ENCODE results near the gene SLC12A5.

The SLC12A5 gene

GRCh38 chr20:46056970-46057855, 28.2 kb downstream of the SLC12A5 start:
- H3K4me3 ChIP-seq (ENCODE audit: control insufficient read depth, low read depth, low read length) = no peak overlapping the region
- DNase-seq (ENCODE audit: low read depth) = no peak
- no peak for TF ChIP-seq CTCF (IDR thresholded peaks at IDR 0.05; ENCODE audit: control insufficient read depth, insufficient read depth, low read depth, low read length, missing control alignments)

DNA sequence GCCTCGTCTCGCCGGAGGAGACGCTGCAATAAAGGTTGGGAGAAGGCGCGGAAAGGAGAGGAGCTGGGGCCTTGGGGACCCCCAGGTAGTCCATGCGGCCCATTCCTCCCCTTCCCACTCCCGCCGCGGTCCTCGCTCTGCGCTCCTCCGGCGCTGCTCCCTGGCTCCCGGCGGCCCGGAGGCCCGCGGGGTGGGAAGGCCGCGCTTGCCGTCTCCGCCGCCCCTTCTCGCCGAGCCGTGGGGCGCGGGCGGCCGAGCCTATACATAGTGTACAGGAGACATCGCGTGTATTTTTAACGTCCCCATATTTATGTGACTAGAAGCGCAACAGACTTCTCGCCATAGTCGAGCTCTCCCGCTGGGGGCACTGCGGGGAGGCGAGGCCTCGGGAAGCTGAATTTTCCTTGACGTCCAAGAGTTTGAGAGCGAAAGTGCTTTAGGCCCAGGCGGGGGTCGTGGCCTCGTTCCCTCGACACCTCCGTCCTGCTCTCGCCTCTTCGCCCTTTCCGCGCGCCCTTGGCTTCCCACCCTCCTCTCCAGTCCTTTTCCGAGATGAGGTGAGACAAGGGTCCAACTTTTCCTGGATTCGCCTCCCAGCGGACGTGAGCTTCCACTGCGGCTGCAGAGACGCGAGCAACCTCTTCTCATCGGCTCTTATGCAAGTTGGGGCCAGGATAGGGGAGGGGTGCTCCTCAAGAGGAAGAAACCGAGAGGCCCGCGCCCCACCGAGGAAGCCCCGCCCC, 29.0 kb downstream of the SLC12A5 start:
- TF ChIP-seq CTCF (IDR thresholded peaks at IDR 0.05; ENCODE audit: control insufficient read depth, insufficient read depth, low read depth, low read length, missing control alignments) = peak; percentile 46
- H3K4me3 ChIP-seq (ENCODE audit: control insufficient read depth, low read depth, low read length) = peak overlapping the region; percentile 44
- no peak for DNase-seq (ENCODE audit: low read depth)

- no peak for TF ChIP-seq CTCF (IDR thresholded peaks at IDR 0.05; ENCODE audit: control insufficient read depth, insufficient read depth, low read depth, low read length, missing control alignments)
- DNase-seq (ENCODE audit: low read depth) = no peak
- peak overlapping the region; percentile 44 for H3K4me3 ChIP-seq (ENCODE audit: control insufficient read depth, low read depth, low read length)
These were observed 29.7 kb downstream of the SLC12A5 start for GRCh38 chr20:46058599-46059281.

- no peak for TF ChIP-seq CTCF (IDR thresholded peaks at IDR 0.05; ENCODE audit: control insufficient read depth, insufficient read depth, low read depth, low read length, missing control alignments)
- DNase-seq (ENCODE audit: low read depth) = no peak
- H3K4me3 ChIP-seq (ENCODE audit: control insufficient read depth, low read depth, low read length) = no peak overlapping the region
These were observed 31.4 kb downstream of the SLC12A5 start for GRCh38 chr20:46060301-46060881.

GRCh38 chr20:46060975-46061374, 32.0 kb downstream of the SLC12A5 start:
- DNase-seq (ENCODE audit: low read depth) = no peak
- no peak for TF ChIP-seq CTCF (IDR thresholded peaks at IDR 0.05; ENCODE audit: control insufficient read depth, insufficient read depth, low read depth, low read length, missing control alignments)
- H3K4me3 ChIP-seq (ENCODE audit: control insufficient read depth, low read depth, low read length) = no peak overlapping the region

- TF ChIP-seq CTCF (IDR thresholded peaks at IDR 0.05; ENCODE audit: control insufficient read depth, insufficient read depth, low read depth, low read length, missing control alignments) = no peak
- no peak overlapping the region for H3K4me3 ChIP-seq (ENCODE audit: control insufficient read depth, low read depth, low read length)
- no peak for DNase-seq (ENCODE audit: low read depth)
These were observed 33.1 kb downstream of the SLC12A5 start for GRCh38 chr20:46062151-46062550.

Data from AG09309 (cell line).